SK-N-SH (cell line): ENCODE measurements around the gene FOCAD.

ENCODE experiments used
- EP300 ChIP-seq, 2 experiments: IDR thresholded peaks; 2 replicates each; pipeline versions ENCODE4 v1.4.0 to v1.6.1; 2012; ENCODE audit warnings: borderline replicate concordance in 1 of 2, low read depth in 1 of 2, low read length in 1 of 2
- FOSL2 ChIP-seq: IDR thresholded peaks from 2 replicates; pipeline ENCODE4 v1.4.0; 2012; ENCODE audit warnings: low read depth, mild to moderate bottlenecking, moderate library complexity, borderline replicate concordance
- JUND ChIP-seq: IDR thresholded peaks from 2 replicates; pipeline ENCODE4 v1.4.0; 2012
- MXI1 ChIP-seq: IDR thresholded peaks from 2 replicates; pipeline ENCODE4 v1.6.1; 2012; ENCODE audit warnings: mild to moderate bottlenecking, low read depth, low read length, improper control_type of control experiment
- POLR2AphosphoS5 ChIP-seq: IDR thresholded peaks from 2 replicates; pipeline ENCODE4 v1.6.1; 2012; ENCODE audit warnings: low read depth, low read length
- RCOR1 ChIP-seq: fragments of 150-350 bp; IDR thresholded peaks from 2 replicates; pipeline ENCODE4 v1.6.1; 2017; ENCODE audit warnings: antibody characterized with exemption, low read length
- RFX5 ChIP-seq: IDR thresholded peaks from 2 replicates; pipeline ENCODE4 v1.6.1; 2012; ENCODE audit warnings: mild to moderate bottlenecking, improper control_type of control experiment, low read length
- TCF12 ChIP-seq: IDR thresholded peaks from 2 replicates; pipeline ENCODE4 v1.4.0; 2012
- USF2 ChIP-seq: fragments of 150-350 bp; IDR thresholded peaks from 2 replicates; pipeline ENCODE4 v1.6.1; 2017; ENCODE audit warnings: antibody characterized with exemption, low read length, low read depth, borderline replicate concordance
- YY1 ChIP-seq: IDR thresholded peaks from 2 replicates; pipeline ENCODE4 v1.4.0; 2012; ENCODE audit warnings: low read depth, mild to moderate bottlenecking
- TF ChIP-seq, protein P1 (sequence below): fragments of 200-600 bp; sonication (generic); IDR thresholded peaks from 2 replicates; pipeline ENCODE4 v1.6.1; 2017; ENCODE audit warnings: antibody characterized with exemption, mild to moderate bottlenecking, moderate library complexity
- TF ChIP-seq, protein P2 (sequence below): IDR thresholded peaks from 2 replicates; pipeline ENCODE4 v1.4.0; 2012; ENCODE audit warnings: low read depth
- TF ChIP-seq, protein P3 (sequence below): IDR thresholded peaks from 2 replicates; pipeline ENCODE4 v1.6.1; 2012; ENCODE audit warnings: mild to moderate bottlenecking, low read depth, low read length, moderate library complexity

DNA sequence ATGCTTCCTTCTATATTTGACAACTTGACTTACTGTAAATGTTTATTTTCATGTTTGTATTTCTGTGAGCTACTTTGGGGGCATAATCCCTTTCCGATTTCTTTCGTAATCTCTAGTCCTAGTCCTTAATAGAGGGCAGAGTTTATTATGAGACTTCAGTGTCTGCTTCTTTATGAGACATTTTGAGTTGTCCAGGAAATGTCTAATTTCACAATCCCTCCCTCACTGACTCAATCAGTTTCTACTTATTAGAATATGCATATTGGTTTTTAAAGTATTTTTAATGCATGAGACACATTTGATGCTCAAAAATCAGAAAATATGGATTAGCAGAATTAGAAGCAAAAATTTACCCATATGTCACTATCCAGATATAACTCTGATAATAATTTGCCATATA lies 160.9 kb downstream of the FOCAD start:
- no peak for TF ChIP-seq JUND
- TF ChIP-seq, protein P1, sequence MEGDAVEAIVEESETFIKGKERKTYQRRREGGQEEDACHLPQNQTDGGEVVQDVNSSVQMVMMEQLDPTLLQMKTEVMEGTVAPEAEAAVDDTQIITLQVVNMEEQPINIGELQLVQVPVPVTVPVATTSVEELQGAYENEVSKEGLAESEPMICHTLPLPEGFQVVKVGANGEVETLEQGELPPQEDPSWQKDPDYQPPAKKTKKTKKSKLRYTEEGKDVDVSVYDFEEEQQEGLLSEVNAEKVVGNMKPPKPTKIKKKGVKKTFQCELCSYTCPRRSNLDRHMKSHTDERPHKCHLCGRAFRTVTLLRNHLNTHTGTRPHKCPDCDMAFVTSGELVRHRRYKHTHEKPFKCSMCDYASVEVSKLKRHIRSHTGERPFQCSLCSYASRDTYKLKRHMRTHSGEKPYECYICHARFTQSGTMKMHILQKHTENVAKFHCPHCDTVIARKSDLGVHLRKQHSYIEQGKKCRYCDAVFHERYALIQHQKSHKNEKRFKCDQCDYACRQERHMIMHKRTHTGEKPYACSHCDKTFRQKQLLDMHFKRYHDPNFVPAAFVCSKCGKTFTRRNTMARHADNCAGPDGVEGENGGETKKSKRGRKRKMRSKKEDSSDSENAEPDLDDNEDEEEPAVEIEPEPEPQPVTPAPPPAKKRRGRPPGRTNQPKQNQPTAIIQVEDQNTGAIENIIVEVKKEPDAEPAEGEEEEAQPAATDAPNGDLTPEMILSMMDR, result no peak
- no peak for TF ChIP-seq USF2
- no peak for TF ChIP-seq RCOR1
- TF ChIP-seq, protein P2, sequence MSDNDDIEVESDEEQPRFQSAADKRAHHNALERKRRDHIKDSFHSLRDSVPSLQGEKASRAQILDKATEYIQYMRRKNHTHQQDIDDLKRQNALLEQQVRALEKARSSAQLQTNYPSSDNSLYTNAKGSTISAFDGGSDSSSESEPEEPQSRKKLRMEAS, result no peak
- TF ChIP-seq, protein P3, sequence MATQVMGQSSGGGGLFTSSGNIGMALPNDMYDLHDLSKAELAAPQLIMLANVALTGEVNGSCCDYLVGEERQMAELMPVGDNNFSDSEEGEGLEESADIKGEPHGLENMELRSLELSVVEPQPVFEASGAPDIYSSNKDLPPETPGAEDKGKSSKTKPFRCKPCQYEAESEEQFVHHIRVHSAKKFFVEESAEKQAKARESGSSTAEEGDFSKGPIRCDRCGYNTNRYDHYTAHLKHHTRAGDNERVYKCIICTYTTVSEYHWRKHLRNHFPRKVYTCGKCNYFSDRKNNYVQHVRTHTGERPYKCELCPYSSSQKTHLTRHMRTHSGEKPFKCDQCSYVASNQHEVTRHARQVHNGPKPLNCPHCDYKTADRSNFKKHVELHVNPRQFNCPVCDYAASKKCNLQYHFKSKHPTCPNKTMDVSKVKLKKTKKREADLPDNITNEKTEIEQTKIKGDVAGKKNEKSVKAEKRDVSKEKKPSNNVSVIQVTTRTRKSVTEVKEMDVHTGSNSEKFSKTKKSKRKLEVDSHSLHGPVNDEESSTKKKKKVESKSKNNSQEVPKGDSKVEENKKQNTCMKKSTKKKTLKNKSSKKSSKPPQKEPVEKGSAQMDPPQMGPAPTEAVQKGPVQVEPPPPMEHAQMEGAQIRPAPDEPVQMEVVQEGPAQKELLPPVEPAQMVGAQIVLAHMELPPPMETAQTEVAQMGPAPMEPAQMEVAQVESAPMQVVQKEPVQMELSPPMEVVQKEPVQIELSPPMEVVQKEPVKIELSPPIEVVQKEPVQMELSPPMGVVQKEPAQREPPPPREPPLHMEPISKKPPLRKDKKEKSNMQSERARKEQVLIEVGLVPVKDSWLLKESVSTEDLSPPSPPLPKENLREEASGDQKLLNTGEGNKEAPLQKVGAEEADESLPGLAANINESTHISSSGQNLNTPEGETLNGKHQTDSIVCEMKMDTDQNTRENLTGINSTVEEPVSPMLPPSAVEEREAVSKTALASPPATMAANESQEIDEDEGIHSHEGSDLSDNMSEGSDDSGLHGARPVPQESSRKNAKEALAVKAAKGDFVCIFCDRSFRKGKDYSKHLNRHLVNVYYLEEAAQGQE, result no peak
- TF ChIP-seq YY1, result no peak
- no peak for TF ChIP-seq RFX5
- no peak for TF ChIP-seq FOSL2
- TF ChIP-seq EP300 (IDR thresholded peaks at IDR 0.05; ENCODE audit: borderline replicate concordance in 1 of 2, low read depth in 1 of 2, low read length in 1 of 2), result no peak
- no peak for TF ChIP-seq MXI1
- no peak for TF ChIP-seq POLR2AphosphoS5
- no peak for TF ChIP-seq TCF12
